Stimulated activated CD8-positive, alpha-beta memory T cell treated with anti-CD3 and anti-CD28 coated beads, Interleukin-12 subunit alpha, Interleukin-12 subunit beta, amount 100 ng/mL, for 4 hours (primary cell): ENCODE measurements around the gene CUX1.
"Not testable (repeated sequence)": the region's sequence is repeated elsewhere in the genome, so short reads cannot be mapped to it uniquely, and the experiment has no call there.

Experiments used
- DNase-seq: peaks from one replicate; pipeline ENCODE4 v3.0.0-alpha.2; 2020; ENCODE audit warnings: low read depth

Gene CUX1

DNA sequence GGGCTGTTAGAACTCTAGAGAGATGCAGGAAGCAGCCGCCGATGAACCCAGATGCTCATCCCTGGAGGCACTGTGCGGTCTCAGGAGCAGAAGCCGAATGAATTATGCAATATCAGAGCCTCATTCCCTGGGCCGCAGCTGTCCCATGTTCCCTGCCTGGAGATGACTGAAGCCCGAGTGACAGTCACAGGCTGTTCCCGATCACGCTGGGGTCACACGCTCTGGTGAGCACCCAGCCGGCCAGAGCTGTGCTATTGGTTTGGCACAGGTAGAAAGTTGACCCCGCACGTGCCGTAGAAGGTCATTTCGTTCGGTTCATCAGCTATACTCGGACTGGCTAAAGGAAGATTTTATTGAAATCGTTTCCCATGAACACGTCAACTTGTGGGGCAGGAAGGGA, 328.7 kb downstream of the CUX1 start:
- DNase-seq = no peak

DNA sequence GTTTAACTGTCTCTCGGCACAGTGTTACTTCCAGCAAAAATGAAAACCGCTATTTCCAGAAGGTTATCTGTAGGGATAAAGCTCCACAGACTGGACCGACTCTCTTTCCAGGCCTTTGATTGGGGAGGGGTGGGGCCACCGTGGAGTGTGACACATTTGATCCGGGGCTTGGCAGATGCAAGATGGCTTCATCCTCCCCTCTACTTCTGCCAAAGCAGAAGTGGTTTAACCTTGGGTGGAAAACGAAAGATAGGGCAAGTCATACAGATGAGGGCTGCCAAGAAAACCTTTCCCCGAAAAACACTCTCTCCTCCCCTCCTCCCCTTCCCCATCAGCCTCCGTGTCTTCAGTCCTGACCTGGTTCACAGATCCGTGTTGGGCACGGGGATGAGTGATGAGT, 329.6 kb downstream of the CUX1 start:
- DNase-seq = no peak

DNA sequence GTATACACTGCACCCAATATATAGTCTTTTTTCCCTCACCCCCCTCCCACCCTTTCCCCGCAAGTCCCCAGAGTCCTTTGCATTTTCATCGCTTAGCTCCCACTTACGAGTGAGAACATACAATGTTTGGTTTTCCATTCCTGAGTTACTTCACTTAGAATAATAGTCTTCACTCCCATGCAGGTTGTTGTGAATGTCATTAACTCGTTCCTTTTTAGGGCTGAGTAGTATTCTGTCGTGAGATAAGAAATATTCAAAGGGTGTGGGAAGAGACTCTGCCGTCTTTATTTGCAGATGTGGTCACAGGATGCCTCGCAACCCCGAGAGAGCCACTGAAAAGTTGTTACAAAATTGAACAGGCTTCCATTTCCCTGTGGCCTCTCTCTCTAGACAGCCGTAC, 331.4 kb downstream of the CUX1 start:
- DNase-seq = no peak

DNA sequence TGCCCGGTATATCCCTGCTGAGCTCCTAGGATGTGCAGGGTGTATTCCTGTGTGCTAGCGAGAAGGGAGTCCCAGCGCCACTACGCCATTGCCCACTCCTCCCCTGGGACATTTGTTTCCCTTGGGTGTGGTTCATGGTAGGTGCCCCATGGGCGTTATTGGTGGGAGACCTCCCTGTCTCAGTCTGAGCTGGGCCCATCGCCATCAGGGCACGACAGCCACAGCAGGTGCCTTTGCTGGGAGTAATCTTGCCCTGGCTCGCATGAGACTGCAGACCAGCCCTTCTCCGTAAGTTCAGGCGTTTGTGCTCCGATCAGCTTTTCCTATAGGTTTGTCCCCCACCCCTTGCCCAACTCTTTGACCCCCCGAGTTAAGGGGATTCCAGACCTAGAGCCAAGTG, 332.0 kb downstream of the CUX1 start:
- DNase-seq = no peak

DNA sequence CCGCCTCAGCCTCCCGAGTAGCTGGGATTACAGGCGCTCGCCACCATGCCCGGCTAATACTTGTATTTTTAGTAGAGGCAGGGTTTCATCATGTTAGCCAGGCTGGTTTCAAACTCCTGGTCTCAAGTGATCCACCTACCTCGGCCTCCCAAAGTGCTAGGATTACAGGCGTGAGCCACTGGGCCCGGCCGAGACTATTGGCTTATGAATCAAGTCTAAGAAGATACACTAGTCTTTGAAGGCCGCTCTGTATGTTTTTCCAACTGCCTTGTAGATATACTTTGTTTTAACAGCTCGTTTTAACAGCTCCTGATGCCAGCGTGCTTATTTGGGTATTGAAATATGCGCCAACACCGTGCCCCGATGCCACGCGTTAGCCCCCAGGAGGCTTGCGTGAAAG, 332.8 kb downstream of the CUX1 start:
- no peak for DNase-seq

DNA sequence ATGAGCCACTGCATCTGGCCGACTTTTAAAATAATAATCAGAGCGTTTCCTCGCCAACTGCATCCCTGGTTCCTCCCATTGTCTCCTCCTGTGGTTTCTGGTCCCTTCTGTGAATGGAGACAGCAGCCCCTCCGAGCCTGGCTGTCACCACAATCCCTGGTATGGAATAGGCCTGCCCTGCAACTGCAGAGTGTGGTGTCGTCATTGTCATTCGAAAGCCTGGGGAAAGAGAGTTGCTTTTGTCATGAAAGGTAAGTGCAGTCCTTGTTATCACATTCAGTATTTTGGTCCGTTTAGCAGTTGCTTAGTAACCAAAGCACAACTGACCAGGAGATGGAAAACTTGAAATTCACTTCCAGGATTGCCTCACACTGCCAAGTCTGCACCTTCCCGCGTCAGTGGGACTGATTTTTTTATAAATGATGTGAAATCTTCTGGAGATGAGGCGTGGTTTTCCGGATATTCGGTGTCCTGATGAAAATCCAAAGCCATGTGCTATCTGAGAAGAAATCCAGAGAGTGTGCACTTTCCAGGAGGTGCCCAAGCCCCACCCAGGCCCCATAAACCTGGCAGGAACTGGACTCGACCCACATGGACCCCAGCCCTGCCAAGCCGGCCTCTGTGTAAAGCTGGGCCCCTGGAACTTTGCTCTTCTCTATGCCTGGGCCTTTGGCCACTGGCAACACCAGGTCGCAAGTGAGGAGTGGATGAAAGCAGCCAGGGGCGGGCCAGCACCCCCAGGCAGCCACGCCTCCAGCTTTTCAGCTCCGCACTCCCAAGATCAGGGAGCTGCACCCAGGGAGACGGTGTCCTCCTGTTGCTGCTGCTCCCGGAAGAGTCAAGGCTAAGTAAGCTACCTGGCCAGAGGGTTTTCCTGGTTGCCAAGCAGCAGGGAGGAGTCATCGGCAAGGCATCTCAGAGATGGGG, 335.5 kb downstream of the CUX1 start:
- DNase-seq = no peak

DNA sequence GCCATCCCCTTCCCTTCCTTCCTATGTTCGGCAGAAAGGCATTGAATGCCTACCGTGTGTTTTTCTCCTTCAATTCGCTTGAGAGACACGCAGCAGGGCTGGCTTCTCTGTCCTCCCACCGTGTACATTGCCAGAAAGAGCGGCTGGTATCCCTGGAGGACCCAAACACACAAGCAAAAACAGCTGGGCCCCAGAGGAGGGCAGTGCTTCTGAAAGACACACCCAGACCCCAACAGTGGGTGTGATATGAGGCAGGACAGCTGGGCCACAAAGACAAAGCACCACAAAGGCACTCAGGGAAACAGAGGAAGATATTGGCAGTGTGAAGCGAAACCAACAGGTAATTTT, 336.1 kb downstream of the CUX1 start:
- DNase-seq = no peak

DNA sequence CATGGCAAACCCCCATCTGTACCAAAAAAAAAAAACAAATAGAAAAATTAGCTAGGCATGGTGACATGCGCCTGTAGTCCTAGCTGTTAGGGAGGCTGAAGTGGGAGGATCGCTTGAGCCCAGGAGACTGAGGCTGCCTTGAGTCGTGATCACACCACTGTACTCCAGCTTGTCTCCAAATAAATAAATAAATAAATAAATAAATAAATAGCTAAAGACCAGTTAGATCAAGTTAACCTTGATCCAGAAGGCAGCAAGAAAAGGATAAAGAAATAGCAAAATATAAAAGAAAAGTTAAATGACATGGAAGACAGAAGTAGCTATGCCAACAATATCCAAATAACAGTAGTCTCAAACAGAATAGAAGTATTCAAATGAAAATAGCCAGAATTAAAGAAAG, 337.0 kb downstream of the CUX1 start:
- DNase-seq = no peak

DNA sequence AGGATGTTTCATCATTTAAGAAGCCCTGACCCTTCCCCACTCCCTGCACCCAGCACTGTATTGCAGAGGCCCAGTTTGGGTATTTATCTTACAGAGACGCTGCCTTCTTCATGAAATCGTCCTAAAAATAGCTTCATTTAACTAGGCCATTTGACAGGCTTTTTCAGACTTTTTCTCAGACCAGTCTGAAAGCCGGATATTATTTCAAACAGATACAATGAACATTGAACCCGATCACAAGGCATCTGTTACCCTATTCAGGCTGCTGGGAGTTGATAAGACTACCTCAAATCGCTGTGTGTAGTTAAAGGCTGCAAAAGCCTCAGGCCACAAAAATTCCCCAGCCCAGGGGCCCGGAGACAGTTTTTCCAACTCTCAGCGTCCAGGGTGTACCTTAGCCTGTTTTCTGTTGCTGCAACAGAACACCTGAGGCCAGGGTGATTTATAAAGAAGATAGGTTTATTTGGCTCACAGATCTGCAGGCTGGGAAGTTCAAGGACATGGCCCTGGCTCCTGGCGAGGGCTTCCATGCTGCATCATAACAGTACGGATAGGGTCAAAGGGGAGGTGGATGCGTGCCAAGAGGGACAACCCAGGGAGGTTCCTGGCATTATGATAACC, 338.5 kb downstream of the CUX1 start:
- no peak for DNase-seq

DNA sequence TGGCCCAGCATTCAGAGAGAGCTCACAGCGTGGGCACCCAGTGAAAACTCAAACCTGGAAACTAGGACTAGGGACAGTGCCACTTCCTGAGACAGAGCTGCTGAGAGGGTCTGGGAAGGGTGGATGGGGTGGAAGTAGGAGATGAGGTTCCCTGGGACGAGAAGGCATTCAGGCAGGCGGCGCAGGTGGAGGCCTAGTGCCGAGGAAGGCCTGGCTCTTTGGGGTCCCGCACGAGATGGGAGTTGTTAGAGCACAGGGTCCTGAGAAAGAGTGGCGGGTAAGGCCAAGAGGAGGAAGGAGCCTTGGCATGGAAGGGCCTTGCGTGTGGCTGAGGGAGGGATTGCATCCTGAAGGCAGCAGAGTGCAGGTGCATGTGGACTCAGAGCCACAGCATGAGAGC, 339.4 kb downstream of the CUX1 start:
- DNase-seq = no peak

DNA sequence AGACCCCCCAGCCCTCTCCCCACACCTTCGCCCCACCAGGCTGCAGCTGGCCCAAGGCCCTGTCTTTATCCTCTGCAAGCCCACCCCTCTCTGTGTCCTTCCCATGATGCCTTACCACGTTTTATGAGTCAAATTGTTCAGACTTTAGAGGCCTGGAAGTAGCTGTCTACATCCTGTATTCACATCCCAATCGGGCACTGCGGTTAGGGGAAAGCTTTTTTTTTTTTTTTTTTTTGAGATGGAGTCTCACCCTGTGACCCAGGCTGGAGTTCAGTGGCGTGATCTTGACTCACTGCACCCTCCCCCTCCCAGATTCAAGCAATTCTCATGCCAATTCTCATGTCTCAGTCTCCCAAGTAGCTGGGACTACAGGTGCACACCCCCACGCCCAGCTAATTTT, 347.7 kb downstream of the CUX1 start:
- DNase-seq = no peak

DNA sequence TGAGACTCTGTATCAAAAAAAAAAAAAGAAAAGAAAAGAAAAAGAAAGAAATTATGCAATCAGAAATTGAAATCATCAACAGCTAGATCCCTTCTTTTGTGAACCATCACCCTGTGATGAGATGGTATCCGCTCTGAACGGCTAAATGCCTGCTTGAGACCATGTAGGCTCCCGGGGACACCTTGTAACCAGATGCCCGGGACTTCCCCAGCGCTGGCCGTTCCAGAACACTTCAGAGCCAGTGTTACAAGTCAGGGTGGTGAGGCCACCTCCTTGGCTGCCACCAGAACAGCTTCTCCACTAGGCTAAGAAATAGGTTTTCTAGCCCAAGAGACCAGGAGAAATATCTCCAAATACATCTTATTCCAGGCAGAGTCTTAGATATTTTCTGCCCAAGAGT, 349.8 kb downstream of the CUX1 start:
- DNase-seq = no peak

DNA sequence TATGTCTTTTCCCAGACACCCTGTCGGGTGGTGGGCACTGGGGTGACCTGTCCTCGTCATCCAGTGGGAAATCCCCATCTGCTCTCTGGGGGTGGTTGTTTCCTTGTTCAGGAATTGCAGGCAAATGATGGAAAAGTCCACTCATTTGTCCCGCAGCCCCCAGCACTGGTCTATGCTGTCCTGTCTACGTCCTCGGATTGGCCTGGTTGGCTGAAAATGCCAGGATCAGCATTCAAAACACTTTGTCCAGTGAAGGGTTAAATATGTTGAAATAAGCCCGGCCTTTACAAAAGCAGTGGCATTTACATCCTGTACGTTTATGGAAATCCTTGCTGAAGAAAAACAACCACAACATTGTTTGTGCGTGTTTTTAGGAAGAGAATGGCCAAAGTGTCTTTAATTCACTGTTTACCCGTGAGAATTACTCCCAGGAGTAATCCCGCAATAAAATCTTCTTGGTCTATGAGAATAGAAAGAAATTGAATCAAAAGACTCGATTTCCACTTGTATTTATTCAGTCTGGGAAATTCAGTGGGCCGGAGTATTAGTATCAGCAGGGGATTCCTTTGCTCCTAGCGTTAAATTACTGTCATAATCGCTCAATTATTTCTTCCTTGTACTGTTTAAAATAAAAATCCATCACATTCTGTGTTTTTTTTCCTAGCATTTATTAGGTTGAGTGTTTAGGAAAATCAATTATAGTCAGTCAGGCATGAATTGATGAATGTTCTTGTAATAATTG, 352.4 kb downstream of the CUX1 start:
- no peak for DNase-seq

DNA sequence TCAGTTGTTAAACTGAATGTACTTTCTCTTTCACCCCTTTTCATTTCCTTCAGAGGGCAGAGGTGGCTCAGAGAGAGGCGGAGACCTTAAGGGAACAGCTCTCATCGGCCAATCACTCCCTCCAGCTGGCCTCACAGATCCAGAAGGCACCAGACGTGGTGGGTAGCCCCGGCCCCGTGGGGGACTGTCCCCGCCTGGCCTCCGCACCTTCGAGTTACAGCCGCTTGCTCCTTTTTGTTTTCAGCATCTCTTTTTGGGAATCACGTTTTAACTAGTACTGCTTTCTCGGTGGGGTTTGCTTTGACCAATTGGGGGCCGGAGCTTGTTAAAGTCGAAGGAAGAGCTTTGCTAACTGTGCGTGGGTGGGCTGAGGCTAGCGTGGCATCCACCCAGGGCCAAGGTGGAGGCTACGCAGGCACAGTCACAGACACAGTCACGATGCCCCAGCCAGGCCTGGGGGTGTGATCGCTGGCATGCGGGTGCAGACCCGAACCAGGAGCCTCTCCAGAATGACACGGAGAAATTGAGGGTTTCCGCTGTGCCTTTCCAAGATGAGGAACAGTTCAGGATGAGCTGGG, 353.1 kb downstream of the CUX1 start:
- no peak for DNase-seq

DNA sequence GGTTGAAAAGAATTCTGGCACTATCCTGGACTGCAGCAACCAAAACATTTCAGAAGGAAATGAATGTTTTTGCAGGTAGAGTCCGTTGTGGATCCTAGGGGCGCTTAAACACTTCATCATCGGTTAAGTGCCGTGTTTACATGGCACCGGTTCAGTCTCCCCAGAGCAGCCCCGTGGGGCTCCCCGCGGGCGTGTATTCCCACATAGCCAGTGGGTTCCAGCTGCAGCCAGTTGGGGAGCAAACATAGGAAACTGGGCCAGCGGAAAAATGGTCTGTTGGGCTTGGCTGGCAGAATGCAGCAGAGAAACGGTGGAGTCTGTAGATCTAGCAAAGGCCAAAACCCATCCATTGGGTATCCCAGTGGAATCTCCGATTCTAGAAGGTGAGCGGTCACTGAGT, 356.2 kb downstream of the CUX1 start:
- DNase-seq = no peak

DNA sequence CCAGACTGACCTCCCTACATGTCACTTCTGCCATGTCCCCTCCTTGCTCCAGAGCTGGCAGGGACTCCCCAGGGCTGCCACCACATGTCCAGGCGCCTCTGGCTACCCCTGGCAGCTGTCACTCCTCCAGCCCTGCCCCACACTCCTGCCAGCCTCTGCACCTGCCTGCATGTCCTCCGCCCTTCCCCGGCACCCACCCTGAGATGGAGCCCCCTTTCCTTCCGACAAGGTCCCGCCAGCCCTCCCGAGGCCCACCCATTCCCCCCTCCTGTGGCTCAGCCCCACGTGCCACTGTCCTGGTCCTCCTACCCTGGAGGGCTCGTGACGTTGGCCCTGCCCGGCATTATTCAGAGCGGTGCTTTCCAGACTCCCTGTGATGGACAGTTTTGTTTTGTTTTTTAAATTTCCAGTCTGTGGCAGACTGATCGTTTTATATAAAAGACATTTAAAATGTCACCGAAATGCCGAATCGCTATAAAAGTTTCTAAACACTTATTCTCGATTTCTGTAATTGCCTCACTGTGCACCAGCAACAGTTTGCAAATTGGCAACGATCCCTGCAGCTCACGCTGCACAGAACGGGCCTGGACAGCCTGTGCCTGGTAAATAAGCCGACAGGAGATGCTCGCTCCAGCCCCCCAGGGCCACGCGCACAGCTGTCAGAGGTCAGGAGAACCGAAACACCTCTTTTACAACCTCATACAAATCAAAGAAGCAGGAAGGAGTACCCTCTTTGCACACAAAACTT, 358.2 kb downstream of the CUX1 start:
- no peak for DNase-seq

DNA sequence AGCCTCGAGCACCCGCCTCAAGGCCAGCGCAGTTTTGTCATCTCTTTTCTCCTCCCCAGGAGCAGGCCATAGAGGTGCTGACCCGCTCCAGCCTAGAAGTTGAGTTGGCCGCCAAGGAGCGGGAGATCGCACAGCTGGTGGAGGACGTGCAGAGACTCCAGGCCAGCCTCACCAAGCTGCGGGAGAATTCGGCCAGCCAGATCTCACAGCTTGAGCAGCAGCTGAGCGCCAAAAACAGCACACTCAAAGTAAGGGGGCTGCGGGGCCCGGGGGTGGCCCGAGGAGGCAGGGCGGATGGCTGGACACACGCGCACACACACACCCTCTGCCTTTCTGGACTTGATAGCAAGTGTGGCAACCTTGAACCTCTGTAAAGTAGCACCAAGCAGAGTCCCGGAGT, 361.0 kb downstream of the CUX1 start:
- DNase-seq = no peak

DNA sequence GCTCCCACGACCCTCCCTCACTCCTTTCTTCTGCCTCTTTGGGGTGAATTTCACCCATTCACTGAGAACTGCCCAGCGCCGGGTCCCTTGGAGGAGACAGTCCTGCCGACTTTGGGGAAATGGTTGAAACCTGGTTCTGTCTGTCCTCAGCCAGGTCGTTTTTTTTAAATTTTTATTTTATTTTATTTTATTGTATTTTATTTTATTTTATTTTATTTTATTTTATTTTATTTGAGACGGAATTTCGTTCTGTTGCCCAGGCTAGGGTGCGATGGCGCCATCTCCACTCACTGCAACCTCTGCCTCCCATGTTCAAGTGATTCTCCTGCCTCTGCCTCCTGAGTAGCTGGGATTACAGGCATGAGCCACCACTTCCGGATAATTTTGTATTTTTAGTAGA, 363.3 kb downstream of the CUX1 start:
- DNase-seq = no peak

DNA sequence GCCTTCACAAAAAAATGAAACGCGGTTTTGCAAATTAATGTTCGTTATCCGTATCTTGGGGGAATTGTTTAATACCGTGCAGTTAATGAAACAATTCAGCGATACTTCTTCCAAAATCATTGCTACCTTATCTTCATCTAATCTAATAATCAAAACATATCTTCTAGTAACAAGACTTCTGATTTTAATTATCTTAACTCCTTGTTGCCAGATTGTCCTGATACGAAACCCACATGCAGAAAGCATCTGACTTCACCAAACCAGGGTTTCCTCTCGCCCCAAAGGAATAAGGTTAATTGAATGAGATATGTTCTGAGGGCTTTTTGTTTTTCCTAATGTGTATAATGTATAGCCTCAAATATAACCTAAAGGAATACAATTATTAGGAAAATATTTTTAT, 364.1 kb downstream of the CUX1 start:
- no peak for DNase-seq

DNA sequence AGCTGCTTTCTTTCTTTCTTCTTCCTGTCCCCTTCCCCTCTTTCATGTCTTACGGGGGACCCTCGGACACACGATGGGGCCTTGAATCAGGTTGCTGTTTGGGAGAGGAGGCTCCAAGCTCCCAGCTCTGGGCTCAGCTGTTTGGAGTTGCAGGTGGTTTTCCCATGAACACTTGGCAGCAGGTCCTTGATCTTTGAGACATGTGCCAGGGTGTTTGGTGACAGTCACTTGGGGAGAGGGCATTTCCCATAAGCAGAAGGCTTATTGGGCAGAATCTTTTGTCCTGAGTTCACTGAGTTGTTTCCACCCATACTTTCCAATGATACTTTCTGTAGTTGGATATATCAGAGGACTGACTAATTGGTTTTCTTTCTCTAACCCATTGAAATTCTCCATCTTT, 364.6 kb downstream of the CUX1 start:
- DNase-seq = no peak

DNA sequence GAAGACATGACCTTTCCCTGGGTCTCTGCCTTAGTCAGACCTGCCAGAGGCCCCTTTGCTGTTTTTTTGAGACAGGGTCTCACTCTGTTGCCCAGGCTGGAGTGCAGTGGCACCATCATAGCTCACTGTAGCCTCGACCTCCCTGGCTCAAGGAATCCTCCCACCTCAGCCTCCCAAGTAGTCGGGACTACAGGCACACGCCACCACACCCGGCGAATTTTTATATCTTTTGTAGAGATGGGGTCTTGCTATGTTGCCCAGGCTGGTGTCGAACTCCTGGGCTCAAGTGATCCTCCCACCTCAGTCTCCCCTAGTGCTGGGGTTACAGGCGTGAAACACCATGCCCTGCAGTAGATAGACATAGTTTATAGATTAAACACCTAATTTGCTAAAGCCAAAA, 366.4 kb downstream of the CUX1 start:
- not testable (repeated sequence) for DNase-seq

DNA sequence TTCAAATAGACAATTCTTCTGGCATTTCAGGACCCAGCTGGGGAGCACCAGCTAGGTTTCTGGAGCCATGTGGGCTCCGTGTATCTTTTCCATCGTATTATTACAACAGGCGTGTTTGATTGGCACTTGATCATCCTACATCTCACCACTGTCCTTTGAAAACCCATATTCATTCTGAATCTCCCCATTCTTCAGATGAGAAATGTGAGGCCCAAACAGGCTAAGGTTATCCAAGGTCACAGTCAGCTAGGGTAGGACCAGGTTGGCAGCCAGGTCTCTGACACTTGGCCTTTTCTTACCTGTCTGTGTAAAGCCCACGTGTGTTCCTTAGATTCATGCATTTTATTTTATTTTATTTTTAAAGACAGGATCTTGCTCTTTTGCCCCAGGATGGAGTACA, 366.9 kb downstream of the CUX1 start:
- DNase-seq = no peak
